Renal pelvis (tissue), 4 donors: Measurements from ENCODE around the gene NTN1. TPM values are rescaled to one million over a fixed set of nuclear protein-coding genes. Genes with fewer than 3 reads are reported as not detected.

Source experiments
- DNase-seq: peaks from one replicate; pipeline ENCODE4 v3.0.0-alpha.2; 2013
- polyA plus RNA-seq, 3 donors: library from polyadenylated mRNA; unstranded; fragments of 120-200 nt; gene quantifications; one replicate each; pipeline ENCODE4 v1.2.1, GENCODE V29; 2013; ENCODE audit not compliant: insufficient read length in 3 of 3

Gene NTN1
- polyA plus RNA-seq, 3 donors = 0.90 to 5.1 (median 3.4) TPM

DNA sequence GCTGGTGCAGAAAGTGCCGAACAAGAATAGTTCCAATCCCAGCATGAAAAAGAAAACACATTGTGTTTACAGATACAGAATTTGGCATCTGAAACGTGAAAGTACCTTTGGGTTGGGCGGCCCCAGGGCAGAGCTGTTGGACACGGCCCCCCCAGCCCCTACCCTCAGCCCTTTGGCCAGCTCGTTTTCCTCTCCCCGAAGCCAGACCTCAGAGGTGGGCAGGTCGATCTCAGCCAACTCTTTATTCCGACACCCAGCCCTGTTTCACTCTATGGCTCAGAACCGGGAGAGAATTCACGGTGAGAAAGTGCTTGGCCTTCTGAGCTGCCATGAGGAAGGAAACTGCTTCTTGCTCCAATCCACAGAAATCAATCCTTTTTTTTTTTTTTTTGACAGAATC is 11.3 kb downstream of the NTN1 start:
- DNase-seq = no peak

DNA sequence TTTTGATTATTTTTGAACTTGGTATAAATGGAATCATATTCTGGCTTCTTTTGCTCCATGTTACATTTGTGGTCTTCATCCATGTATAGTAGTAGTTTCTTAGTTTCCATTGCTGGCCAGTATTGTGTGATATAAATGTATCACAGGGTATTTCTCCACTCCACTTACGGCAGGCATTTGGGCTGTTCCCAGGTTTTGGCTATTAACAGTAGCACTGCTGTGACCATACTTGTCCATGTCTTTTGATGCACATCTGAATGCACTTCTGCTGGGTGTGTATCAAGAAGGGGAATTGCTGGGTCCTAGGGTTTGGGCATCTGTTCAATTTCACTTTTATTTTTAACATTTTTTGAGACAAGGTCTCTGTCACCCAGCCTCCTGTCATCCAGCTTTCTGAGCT is 13.9 kb downstream of the NTN1 start:
- no peak for DNase-seq

DNA sequence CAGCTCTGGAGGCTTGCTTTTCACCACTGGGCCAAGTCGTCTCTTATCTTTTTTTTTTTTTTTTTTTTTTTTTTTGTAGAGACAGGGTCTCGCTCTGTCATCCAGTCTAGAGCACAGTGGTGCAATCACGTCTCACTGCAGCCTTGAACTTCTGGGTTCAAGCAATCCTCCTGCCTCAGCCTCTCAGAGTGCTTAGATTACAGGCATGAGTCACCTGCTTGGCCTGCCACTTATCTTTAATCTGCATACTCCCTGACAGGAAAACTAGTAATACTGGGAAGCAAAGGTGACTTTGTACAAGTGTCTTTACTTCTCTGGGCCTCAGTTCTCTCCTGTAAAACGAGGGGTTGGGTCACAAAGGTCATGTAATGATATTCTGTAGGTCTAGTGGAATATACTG is 15.0 kb downstream of the NTN1 start:
- DNase-seq = no peak

DNA sequence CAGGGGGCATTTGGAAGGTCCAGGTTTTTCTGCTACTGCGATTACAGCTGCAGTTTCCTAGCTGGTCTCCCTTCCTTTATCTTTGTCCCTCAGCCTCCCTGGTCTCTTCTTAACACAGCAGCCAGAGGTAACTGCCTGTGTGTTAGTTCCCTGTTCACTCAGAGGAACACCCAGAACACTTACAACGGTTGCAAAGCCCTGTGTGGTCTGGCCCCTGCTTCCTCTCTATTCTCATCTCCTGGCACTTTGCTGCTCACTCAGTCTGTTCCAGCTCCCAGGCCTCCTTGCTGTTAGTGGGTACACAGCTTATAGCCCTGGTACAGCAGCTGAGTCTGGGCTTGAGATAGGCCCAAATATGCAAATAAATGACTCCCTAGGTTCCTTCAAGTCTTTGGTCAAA is 16.4 kb downstream of the NTN1 start:
- no peak for DNase-seq

DNA sequence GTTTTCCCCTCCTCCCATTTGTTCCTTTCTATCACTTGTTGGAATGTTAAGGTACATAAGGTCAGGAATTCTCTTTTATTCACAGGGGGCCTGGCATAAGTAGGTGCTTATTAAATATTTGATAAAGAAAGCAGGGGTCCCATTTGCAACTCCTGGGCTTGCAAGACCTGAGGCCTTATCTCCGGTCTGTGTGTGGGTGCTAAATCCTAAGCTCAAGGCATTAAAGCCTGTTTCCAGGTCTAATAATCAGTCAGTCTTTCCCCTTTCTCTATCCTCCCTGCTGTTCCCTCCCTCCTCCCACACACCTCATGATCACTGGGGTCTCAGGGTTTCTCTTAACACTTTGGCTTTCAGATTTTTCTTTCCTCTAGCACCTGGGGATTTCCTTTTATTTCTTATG is 17.1 kb downstream of the NTN1 start:
- no peak for DNase-seq

DNA sequence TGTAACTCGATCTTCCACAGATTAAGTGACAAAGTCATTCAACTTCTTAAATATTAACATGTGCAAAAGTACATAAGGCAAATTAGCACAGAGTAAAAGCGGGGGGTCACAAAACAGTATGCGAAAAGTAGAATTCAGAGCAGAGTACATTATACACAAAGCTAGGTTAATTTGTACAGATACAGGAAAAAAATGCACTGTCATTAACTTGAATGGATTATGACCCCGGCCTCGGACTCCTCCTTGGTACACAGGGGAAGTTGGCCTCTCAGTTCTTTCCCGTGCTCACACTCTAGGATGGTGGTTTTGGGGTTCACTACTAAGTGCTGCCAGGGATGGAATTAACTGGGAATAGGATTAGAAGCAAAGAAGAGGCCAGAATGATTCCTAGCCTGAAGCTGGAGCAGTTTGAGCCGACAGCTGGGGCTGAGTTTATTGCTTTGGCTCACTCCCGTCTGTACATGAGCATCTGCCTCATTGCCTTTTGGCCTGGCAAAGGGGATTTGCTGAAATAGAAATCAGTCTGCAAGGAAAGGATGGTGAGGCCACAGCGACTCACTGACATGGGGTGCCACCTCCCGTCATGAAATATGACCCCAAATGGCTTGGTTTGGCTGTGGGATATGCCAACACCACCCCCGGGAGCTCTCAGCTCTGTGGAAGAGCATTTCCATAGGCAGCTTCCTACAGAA is 23.6 kb downstream of the NTN1 start:
- DNase-seq = no peak

DNA sequence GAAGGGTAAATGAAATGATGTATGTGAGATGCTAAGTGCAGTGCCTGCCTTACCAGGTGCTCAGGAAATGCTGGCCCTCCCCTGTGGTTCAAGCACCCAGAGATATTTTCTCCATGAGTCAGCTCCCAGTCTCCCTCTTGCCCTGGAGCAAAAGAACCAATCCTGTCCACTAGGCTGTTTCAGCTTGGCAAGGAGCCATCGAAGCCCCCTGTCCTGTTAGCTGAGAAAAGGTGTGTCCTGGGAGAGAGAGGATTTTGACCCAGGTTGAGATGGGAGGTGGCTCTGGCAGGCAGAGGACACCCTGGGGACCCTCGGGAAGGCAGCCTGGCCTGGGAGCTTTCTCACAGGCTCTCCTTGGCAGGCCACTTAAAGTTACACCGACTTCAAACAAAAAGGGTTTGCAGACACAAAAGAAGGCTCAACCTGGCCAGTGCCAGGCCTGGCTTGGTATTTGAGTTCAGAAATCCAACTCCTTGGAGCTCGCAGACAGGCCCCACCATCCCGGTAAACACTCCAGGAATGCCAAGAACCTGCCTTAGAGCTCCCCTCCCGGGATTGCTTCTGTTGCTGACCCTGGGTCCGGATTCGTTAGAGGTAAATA is 29.6 kb downstream of the NTN1 start:
- no peak for DNase-seq

DNA sequence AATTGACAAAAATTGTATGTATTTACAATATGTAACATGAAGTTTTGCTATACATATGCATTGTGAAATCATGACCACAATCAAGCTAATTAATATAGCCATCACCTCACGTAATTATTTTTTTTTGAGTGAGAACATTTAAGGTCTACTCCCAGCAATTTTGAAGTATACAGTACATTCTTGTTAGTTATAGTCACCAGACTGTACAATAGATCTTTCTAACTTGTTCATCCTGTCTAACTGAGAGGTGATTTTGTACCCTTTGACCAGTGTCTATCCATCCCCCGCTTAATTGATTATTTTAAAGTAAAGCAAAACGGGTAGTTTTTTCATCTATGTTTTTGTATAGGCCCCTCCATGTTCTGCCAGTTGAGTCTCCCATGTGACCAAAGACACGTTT is 30.3 kb downstream of the NTN1 start:
- DNase-seq = no peak

DNA sequence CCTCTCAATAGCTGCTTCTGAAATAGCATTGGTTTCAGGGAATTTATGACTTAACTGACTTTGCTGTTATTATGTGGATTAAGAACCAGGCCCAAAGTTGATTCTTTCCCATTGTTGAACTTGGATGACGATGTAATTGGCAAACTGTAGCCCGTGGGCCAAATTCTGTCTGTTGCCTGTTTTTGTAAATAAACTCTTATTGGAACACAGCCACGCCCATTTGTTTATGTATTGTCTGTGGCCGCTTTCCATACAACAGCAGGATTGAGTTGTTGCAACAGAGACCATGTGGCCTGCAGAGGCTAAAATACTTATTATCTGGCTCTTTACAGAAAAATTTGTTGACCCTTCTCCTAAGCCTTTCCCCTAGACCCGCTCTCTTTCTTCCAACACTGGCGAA is 31.6 kb downstream of the NTN1 start:
- DNase-seq = no peak

DNA sequence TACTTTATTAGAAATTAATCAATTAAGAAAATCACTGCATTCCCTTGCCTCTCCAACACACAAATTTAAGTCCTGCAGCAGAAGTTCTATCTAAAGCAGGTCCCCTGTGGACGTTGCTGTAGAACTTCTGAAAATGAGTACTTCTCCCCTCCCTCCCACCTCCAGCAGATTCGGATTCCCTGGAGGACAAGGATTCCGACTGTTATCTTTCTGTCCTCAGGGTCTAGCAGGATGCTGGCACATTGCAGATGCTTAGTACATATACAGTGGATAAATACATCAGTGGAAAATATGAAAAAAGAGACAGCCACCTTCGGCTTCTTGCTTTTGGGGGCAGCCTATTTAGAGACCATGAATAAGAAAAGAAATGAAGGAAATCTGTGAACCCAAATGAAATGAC is 32.1 kb downstream of the NTN1 start:
- no peak for DNase-seq

DNA sequence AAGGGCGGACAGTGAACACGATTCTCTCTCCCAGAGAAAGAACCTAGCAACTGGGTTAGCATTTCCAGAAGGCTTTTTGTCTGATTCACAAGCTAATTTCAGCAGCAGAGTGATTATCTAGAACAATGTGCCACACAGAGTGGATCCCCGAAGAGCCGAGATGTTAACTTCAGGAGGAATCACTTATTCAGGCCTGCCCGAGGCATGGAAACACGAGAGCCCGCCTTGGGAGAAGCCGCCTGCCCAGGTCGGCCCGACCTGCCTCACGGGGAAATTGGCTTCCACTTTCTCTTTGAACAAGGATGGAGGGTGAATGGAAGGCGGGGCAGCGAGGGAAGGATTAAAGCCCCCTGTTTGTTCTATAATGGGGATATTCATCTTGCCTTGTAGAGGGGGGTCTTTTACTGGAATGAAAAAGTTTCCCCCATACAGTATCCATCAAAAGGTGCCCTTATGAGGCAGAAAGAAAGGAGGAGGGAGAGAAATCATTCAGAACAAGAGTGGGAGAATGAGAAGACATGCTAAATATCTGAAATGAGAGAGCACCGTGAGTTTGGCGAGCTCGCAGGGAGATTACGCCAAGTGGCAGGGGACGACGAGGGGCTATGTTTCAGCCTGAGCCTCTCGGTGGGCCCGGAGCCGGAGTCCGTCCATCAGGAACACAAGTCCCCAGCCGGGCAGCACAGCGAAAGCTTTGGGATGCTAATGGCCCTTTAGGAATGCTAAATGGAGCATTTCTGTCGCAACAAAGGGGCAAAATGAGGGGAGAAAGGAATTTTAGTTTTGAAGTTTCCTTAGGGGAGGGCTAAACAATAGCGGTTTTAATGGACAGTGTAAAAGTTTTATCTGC is 33.0 kb downstream of the NTN1 start:
- no peak for DNase-seq

DNA sequence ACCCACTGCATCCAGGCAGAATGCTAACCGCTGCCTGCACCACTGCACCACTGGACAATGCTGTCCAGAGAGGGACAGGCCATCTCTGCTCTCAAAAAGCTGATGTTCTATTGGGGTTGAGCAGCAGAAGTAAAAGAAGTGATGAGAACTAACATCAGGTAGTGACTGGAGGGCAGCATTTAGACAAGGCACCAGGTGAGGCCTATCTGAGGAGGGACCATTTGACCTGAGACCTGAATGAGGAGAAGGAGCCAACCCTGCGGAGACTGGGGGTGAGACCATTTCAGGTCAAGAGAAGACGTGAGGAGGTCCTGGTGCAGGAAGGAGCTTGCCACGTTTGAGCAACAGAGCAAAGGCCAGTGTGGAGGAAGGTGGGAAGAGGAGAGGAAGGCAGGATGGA is 34.0 kb downstream of the NTN1 start:
- DNase-seq = no peak

DNA sequence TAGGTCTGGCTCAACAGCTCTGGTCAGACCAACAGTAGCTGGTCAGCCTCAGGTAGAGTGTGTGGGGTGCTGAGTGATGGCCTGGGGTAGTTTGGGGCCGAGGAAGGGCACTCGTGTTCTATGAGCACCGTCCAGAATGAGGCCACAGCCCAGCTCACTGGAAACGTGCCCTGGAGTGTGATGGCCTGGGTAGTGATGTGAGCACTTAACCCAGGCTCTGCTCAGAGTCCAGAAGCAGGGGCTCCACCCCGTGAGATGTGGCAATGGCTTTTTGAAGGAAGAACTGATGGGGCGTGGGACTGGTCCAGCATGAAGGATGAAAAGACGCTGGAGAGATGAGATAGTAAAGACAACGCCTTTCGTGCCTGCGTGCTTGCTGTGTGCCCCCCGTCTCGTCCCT is 35.3 kb downstream of the NTN1 start:
- DNase-seq = no peak

DNA sequence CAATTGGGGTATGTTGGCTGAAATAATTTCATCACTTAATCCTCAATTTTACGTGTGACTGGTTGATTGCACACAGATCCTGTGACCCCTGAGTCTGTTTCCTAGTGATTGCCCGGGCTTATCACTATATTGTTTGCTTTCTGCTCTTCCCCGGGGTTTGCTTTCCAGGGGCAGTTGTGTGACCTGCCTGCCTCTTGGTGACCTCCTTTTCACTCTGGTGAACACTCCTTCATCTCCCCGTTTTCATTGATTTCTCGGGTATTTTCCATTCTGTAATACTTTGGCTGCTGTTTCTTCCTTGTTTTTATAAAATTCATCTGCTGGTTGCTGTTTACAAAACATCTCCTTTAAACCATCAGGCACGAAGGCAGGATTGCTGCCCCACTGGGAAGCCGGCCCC is 36.0 kb downstream of the NTN1 start:
- DNase-seq = no peak

DNA sequence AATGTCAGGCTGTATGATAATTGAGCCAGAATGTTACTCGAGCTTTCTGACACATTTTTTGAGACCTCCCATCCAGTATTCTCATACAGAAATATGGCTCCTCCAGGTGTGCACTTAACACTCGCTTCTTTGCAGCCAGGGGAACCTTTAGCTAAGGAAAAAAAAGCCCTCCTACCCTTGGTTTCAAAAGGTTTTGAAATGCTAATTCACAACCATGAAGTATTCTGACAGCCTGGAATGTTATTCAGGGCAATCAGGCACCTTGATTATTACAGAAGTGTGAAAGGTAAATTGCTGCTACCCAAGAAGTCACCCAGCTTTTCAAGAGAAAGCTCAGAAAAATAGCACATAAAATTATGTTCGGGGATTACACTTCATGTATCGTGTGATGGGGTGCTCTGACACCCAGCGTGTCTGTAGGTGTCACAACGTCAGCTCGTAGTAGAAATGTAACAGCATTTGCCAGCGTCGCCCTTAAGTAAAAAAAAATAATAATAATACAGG is 41.1 kb downstream of the NTN1 start:
- no peak for DNase-seq

DNA sequence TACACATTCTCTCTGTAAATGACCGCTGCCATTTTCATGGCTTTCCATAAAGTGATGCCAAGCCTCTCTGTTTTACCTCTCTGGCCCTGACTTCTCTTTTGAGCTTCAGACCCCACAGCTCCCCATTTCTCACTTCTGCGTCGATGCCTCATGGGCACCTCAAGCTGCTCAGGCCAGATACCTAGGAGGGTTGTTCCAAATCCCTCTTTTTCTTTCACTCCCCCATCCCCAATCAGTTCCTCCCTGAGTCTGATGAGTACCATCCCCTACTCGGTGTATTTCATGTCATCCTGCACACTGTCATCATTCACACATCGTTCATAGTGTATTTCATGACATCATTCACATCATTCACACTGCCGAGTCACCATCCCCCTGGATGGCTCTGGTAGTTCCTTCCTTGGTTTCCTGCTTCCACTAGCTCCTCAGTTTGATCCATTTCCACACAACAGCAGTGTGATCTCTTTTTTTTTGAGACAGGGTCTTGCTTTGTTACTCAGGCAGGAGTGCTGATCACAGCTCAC is 43.1 kb downstream of the NTN1 start:
- DNase-seq = no peak

DNA sequence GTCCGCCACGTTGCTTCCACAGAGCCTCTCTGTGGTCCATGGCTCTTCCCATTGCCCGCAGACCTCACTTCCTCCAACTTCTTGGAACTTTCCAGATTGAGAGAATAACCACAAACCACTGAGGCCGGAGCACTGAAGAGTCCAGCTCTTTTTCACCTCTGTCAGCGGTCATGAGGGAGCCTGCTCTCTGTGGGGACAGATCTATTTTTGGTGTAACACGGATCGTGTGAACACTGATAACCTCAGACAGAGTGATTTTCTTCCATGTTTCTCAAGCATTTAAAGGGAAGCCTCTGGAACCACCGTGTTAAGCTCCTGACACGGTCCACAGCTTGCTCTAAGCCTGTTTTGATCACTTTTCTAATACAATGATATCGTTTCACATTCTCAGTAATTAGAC is 49.7 kb downstream of the NTN1 start:
- no peak for DNase-seq

DNA sequence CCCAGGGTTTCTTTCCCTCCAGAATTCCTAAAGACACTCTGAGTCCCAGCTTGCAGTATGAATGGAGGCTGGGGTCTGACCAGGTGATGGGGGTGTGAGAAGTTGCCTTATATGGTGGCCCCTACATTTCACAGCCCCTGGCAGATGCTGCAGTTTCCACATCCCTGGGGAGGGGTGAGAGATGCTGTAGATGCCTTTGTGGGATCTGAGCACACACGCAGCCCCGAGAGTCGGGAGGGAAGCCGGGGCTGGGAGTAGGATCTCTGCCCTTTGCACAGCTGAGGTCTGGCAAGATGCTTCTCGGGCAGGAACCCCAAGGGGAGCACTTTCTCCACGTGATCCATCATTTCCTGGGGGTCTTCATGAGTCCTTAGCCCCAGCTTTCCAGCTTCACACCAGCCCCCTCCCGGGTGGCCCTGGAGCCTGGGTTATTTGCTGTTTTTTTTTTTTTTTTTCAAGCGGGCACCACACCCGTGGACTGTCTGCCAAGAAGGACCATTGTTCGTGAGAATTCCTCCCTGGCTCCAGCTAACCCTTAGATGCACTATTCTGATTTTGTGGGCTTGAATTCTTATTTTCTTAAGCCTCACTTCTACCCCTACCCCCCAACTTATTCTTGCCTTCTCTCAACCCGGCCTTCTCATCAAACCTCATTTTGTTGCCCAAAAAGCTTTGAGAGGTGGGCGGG is 50.6 kb downstream of the NTN1 start:
- DNase-seq = no peak

DNA sequence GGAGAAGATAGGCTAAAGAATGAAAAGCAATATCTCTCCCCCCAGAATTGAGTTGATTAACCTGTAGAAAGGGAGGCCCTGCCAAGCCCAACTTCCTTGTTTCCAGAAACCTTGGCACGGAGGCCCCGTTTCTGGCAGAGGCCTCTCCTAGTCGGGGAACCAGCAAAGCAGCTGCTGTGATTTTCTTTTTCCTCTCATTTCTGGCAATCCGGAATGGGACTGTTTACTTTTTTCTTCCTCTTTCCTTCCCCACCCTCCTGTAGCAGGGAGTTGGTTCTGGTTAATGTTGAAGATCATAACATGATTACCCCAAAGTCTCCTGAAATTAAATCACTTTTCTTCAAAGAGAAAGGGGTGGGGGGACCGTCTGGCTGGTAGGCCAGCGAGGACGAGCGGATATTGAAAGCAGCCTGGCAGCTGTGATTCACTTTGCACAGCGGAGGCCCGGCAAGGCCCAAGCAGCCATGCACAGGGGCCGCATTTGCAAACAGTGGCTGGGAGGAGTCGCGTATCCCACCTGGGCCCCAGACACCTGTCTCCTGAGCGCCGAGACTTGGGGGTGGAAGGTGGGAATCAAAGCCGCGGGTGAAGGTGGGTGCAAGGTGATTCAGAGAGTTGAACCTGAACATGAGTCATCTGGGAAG is 51.5 kb downstream of the NTN1 start:
- DNase-seq = no peak

DNA sequence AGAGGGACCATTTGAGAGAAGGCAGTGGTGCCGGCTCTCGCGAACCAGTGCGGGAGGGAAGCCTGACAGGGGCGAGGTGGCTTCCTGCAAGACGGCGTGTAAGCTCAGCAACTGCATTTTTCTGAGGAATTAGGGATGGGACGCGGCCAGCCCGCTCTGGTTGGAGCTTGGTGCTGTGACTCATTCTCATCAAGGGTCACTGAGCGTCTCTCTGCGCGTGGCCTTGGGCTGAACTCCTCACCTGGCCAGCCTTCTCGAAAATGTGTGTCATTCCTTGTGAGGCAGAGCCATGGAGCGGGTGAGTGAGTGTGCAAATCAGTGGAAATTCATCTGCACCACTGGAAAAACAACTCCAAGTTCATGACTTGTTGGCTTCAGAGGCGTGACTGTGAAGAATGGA is 52.8 kb downstream of the NTN1 start:
- no peak for DNase-seq

DNA sequence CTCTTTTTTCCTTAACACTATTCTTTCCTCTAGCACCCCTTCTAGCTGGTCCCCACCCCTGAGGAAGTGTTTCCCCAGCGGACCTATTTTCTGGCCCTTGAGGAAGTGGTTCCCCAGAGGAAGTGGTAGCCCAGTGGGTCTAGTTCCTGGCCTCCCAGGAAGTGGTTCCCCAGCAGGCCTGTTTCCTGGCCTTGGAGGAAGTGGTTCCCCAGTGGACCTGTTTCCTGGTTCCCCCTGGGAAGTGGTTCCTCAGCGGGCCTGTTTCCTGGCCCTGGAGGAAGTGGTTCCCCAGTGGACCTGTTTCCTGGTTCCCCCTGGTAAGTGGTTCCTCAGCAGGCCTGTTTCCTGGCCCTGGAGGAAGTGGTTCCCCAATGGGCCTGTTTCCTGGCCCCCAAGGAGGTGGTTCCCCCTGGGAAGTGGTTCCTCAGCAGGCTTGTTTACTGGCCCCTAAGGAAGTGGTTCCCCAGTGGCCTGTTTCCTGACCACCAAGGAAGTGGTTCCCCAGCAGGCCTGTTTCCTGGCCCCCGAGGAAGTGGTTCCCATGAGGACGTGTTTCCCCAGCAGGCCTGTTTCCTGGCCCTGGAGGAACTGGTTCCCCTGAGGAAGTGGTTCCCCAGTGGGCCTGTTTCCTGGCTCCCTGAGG is 58.3 kb downstream of the NTN1 start:
- DNase-seq = no peak
